ENCODE data around the gene C1orf159.

Gene C1orf159

DNA sequence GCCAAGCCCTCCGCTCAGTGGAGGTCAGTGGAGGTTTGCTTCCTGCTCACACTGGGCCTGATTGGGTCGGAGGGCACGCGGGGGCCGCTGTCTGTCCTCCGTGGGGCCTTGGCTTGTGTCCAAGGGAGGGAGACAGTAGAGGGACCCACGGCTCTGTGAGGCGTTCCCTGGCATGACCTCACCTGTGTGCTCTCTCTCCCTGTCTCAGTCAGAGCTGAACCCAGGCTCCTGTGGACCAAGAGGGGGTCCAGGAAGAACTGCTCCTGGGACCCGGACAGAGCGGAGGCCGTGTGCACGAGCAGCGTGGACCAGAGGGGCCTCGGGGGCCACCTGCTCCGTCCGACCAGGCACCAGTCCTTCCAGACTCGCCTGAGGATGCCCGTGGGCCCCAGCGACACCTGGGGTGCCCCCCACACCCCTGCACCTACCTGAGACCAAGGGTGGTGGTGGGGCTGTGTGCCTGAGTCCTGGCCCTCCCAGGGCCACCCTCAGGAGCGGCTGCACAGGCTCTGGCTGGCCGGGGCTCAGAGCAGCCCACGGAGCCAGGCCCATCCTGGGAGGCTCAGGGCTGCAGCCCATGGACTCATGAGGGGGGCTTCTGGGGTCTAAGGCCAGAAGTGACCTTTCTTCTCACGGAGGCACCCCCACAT, 44.5 kb upstream of the C1orf159 start:
- Histone ChIP-seq H3K27ac (no peak overlapping the region), H2AFZ (no peak overlapping the region), H3K27me3 (ENCODE audit: control insufficient read depth, insufficient read depth, low read length) (no peaks in the 10 kb centered on the region), H3K4me1 (no peaks in the 10 kb centered on the region), H3K4me3 (ENCODE audit: low read depth, low read length) (no peak overlapping the region), H3K4me2 (ENCODE audit: low read length) (no peak overlapping the region), H3K9ac (no peak overlapping the region), H3K79me2 (no peaks in the 10 kb centered on the region), H3K36me3 (ENCODE audit: control insufficient read depth, insufficient read depth, low read length) (no peaks in the 10 kb centered on the region), H3K9me3 (ENCODE audit: control insufficient read depth, low read length) (no peaks in the 10 kb centered on the region)
- TF ChIP-seq, protein P1, sequence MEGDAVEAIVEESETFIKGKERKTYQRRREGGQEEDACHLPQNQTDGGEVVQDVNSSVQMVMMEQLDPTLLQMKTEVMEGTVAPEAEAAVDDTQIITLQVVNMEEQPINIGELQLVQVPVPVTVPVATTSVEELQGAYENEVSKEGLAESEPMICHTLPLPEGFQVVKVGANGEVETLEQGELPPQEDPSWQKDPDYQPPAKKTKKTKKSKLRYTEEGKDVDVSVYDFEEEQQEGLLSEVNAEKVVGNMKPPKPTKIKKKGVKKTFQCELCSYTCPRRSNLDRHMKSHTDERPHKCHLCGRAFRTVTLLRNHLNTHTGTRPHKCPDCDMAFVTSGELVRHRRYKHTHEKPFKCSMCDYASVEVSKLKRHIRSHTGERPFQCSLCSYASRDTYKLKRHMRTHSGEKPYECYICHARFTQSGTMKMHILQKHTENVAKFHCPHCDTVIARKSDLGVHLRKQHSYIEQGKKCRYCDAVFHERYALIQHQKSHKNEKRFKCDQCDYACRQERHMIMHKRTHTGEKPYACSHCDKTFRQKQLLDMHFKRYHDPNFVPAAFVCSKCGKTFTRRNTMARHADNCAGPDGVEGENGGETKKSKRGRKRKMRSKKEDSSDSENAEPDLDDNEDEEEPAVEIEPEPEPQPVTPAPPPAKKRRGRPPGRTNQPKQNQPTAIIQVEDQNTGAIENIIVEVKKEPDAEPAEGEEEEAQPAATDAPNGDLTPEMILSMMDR (IDR thresholded peaks at IDR 0.05), result no peak

DNA sequence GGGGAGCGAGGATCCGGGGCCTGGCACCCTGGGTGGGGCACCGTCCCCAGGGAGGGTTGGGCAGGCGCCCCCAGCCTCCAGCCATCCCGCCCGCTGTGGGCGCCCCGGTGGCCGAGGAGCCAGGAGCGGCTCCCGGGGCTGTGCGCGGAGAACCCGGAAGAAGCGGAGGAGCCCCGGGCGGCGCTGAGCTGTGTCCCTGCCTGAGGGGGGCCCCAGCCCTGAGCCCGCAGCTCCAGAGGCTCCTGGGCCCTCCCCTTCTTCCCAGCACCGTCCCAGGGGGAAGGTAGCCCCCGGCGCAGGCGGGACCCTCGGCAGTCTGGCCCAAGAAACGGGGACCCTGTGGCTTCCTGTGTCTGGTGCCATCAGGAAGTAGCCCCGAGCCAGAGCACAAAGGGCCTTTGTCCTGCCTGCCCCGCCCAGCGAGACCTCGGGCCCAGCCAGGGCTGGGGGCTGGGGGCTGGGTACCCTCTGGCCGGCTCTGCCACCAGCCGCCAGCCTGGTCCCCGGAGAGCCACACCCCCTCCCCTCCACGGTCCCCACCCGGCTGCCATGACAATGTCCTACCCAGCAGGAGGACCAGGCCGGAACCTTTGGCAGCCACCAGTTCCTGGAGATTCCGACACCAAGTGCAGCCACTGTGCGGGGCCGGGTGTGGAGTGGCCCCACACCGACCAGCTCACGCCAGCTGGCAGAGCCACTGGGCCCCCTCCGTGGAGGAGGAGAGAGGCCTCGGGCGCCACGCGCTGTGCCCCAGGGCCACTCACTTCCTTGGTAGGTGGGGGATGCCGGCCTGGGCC, 42.2 kb upstream of the C1orf159 start:
- Histone ChIP-seq H3K9me3 (ENCODE audit: control insufficient read depth, low read length) (no peaks in the 10 kb centered on the region), H3K4me3 (ENCODE audit: low read depth, low read length) (peak overlapping the region; percentile 62), H3K27ac (peak overlapping the region; percentile 81), H3K4me1 (no peaks in the 10 kb centered on the region), H3K27me3 (ENCODE audit: control insufficient read depth, insufficient read depth, low read length) (no peaks in the 10 kb centered on the region), H2AFZ (peak overlapping the region; percentile 91), H3K4me2 (ENCODE audit: low read length) (peak overlapping the region; percentile 80), H3K36me3 (ENCODE audit: control insufficient read depth, insufficient read depth, low read length) (no peaks in the 10 kb centered on the region), H3K79me2 (no peaks in the 10 kb centered on the region), H3K9ac (peak overlapping the region; percentile 46)
- TF ChIP-seq, protein P1 (IDR thresholded peaks at IDR 0.05), result no peak

GRCh38 chr1:1157426-1157913, 41.6 kb upstream of the C1orf159 start:
- TF ChIP-seq, protein P1 (IDR thresholded peaks at IDR 0.05), result no peak
- no peaks in the 10 kb centered on the region for H3K4me1 ChIP-seq
- H2AFZ ChIP-seq, result peak overlapping the region; percentile 91
- H3K79me2 ChIP-seq, result no peaks in the 10 kb centered on the region
- H3K4me2 ChIP-seq (ENCODE audit: low read length), result peak overlapping the region; percentile 80
- H3K9ac ChIP-seq, result peak overlapping the region; percentile 46
- peak overlapping the region; percentile 62 for H3K4me3 ChIP-seq (ENCODE audit: low read depth, low read length)
- H3K36me3 ChIP-seq (ENCODE audit: control insufficient read depth, insufficient read depth, low read length), result no peaks in the 10 kb centered on the region
- no peaks in the 10 kb centered on the region for H3K27me3 ChIP-seq (ENCODE audit: control insufficient read depth, insufficient read depth, low read length)
- H3K9me3 ChIP-seq (ENCODE audit: control insufficient read depth, low read length), result no peaks in the 10 kb centered on the region
- H3K27ac ChIP-seq, result peak overlapping the region; percentile 81

DNA sequence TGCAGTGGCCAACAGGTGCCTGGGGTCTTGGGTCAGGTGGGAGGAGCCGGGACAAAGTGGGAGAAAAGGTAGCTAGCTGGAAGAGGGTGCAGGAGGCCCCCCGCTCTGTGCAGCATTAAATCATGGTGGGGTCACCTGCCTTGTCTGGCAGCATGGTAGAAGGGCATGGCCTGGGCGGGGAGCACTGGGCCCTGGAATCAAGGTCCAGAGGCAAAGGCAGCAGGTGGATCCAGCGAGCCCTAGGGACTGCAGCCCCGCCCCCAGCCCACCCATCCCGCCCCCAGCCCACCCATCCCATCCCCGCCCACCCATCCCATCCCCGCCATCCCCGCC, 41.1 kb upstream of the C1orf159 start:
- Histone ChIP-seq H3K27me3 (ENCODE audit: control insufficient read depth, insufficient read depth, low read length) (no peaks in the 10 kb centered on the region), H3K79me2 (no peaks in the 10 kb centered on the region), H2AFZ (no peak overlapping the region), H3K36me3 (ENCODE audit: control insufficient read depth, insufficient read depth, low read length) (no peaks in the 10 kb centered on the region), H3K4me2 (ENCODE audit: low read length) (no peak overlapping the region), H3K4me3 (ENCODE audit: low read depth, low read length) (no peak overlapping the region), H3K4me1 (no peaks in the 10 kb centered on the region), H3K27ac (no peak overlapping the region), H3K9me3 (ENCODE audit: control insufficient read depth, low read length) (no peaks in the 10 kb centered on the region), H3K9ac (no peak overlapping the region)
- TF ChIP-seq, protein P1 (IDR thresholded peaks at IDR 0.05), result no peak

All from parathyroid adenoma (tissue), 2 donors.